22Rv1 (cell line): Measurements from ENCODE around the gene DNASE1L1.

Source experiments
- CTCF ChIP-seq: fragments of 450-650 bp; IDR thresholded peaks from 2 replicates; pipeline ENCODE4 v1.5.1; 2017; ENCODE audit warnings: mild to moderate bottlenecking
- ZFX ChIP-seq: fragments of 450-650 bp; IDR thresholded peaks from 2 replicates; pipeline ENCODE4 v1.6.1; 2017; ENCODE audit warnings: antibody characterized with exemption, borderline replicate concordance

- peak; percentile 88 for TF ChIP-seq CTCF
- TF ChIP-seq ZFX = no peak
Measured at GRCh38 chrX:154373340-154374306, 35.4 kb downstream of the DNASE1L1 start.
